Sigmoid colon (tissue), 4 donors: ENCODE measurements around the gene GINS2.

Experiments used
- POLR2A ChIP-seq, 2 donors: fragments of 450-650 bp; IDR thresholded peaks; one replicate each; pipeline ENCODE4 v1.6.1; 2016; ENCODE audit warnings: antibody characterized with exemption in 2 of 2, mild to moderate bottlenecking in 2 of 2, moderate library complexity in 2 of 2
- POLR2AphosphoS5 ChIP-seq, 4 donors: sonication (generic); formaldehyde crosslinking; IDR thresholded peaks; one replicate each; pipeline ENCODE4 v1.6.1; 2017; ENCODE audit warnings: antibody characterized with exemption in 4 of 4
- TF ChIP-seq, protein P1 (sequence below), 4 experiments: fragments of 450-650 bp in 3 of 4; fragments of 200-600 bp in 1 of 4; IDR thresholded peaks; one replicate each; pipeline ENCODE4 v1.5.1; 2016 to 2019; ENCODE audit warnings: antibody characterized with exemption in 4 of 4, mild to moderate bottlenecking in 3 of 4, moderate library complexity in 2 of 4

GRCh38 chr16:85683363-85683762 is 5.4 kb downstream of the GINS2 start:
- TF ChIP-seq, protein P1, sequence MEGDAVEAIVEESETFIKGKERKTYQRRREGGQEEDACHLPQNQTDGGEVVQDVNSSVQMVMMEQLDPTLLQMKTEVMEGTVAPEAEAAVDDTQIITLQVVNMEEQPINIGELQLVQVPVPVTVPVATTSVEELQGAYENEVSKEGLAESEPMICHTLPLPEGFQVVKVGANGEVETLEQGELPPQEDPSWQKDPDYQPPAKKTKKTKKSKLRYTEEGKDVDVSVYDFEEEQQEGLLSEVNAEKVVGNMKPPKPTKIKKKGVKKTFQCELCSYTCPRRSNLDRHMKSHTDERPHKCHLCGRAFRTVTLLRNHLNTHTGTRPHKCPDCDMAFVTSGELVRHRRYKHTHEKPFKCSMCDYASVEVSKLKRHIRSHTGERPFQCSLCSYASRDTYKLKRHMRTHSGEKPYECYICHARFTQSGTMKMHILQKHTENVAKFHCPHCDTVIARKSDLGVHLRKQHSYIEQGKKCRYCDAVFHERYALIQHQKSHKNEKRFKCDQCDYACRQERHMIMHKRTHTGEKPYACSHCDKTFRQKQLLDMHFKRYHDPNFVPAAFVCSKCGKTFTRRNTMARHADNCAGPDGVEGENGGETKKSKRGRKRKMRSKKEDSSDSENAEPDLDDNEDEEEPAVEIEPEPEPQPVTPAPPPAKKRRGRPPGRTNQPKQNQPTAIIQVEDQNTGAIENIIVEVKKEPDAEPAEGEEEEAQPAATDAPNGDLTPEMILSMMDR (IDR thresholded peaks at IDR 0.05), result no peak
- TF ChIP-seq POLR2A (IDR thresholded peaks at IDR 0.05), result no peak
- TF ChIP-seq POLR2AphosphoS5 (IDR thresholded peaks at IDR 0.05), result no peak
